ENCODE data around the gene SORCS1.

SORCS1 gene

DNA sequence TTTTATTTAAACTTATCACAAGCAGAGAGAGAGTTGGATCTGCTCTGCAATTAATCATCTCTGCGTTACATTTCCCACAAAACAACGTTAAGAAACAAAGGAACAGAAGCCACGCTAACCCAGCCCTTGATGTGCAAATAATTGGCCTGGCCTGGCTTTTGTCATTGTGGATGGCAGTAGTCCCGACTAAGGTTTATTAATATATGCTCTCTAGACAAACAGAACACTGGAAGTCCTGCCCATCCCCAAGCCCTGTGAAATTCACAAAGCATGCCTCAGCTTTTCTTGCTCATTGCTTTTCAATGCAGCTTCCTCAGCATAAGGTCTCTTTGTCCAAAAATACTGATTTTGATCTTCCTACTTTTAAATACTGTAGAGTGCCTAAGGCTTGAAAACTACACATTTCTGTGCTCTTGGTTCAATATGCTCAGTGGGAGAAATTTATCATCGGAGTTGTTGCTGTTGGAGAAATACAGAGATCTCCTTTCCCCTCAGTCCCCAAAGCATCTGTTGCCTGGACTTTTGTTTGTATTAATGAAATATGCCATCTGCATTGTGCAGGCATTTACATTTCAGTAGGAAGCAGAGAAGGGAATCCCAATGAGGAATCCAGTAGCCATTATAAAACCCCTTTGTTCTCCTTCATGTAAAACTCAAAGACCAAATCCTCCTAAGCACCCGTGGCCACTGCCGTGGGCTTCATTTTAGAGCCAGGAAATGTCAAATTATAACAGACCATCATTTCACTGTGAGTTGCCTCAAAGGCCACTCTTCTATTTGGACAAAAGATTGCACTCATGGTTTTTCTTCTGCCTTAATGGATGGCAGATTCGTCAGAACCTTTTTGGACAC lies 61.1 kb downstream of the SORCS1 start:
- no peak for DNase-seq

DNA sequence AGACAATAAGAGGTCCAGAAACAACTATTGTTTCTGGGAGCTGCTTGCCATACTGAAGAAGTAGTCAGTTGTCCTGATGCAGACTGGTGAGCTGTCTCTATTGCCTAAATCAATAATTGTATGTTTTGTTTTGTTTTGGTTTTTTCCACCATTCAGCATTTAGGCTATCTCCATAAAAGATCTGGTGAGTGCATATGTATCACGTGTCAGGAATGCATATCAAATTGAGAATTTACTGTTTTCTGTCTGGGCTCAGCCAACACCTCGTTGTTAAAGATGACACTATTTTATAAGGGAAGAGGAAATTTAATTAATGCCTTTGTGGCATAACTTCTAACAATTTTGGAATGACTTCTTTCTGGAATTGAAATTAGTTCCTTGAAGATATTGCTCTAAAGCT lies 66.2 kb downstream of the SORCS1 start:
- DNase-seq, result no peak

- DNase-seq, result no peak
These were observed 69.5 kb downstream of the SORCS1 start for GRCh38 chr10:107094824-107095522.

DNA sequence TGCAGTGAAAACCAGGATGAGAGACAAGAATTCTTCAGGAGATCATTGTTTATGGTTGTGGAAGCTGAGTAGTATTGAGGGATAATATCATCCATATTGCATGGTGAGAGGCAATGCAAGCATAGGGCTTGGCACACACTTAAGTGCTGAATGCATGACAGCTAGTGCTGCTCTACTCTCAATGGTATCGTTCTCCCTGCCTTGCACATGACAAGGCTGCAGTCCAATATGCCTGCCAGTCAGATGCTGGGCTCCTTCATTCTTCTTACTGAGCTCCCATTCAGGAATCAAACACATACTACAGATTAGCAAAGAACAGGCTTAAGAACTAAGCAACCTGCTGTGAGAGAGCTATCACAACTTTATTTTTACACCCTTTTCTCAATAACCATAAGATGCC lies 72.2 kb downstream of the SORCS1 start:
- DNase-seq, result no peak

DNA sequence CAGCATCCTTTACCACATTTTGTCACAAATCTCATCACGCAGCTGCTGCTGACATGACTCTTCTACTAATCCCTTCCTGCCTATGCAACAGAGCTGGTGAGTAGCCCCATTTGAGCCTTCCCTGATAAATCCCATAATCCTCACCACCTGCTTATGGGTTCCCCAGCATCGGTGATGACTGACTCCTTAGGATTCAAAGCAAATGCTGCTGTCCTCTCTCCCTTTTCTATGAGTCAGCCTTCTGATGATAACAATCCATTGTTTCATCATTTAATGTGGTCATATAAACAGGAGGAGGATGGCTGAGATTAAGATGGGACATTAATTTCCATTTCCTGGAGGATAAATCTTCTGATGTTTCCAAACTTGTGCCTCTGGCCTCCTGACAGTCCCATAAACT lies 73.4 kb downstream of the SORCS1 start:
- no peak for DNase-seq

DNA sequence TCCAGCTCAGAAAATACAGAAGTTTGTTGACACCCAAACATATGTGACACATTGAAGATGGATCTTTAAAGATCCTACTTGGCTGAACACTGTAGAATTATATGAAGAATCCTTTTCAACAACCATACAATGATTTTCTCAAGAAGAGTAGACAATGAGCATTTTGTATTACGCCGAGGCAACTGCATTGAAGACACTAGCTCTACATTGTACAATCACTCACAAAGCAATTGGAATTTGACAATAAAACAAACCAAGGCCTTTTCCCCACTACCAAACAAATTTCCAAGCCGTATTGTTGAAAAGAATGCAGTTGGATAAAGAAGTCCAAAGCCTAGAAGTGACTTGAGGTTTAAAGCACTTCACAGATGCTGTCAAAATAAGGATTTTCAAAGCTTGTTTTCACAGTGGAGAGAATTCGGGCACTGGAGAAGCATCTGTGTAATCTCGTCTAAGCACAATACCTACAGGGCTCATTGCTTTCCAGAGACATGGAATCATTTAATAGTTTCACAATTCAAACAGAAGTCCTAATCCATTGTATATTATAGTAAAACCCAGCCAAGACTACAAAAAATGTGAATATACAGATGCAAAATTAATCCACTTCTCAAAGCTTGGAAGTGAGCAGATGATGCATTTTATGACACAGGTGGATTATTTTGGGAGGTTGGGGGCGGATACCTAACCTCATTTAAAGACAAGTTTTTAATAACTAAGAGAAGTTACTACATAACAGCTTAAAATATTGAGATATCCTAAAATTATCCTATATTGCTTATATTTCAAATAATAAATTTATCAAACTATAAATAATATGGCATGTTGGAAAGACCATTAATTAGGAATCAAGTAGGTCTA lies 78.6 kb downstream of the SORCS1 start:
- DNase-seq, result no peak

DNA sequence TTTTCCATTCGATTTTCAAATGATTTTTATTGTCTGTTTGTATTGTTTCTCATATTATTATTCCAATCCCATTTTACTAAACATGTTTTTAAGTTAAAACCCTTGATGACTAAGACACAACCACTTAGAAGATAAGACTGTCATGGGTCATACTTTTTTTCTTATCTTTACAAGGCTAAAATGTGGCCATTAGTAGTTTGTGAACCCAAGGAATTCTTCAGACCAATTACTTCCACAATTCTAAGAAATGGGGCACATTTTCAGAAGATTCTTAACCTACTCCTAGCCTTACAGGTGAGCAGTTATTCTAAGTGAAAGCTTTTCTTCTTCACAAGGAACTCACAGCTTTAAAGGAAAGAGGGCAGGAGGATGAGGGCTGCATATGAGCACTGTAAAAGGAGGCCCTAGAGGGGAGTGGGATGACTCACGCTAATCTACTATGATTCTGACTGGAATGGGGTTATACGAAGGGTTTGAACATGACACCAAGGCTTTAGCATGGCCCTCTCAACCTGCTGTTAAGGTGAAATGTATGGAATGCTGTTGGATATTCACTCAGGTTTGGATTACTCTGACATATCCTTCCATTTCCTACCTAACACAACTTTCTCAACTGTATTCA lies 81.0 kb downstream of the SORCS1 start:
- DNase-seq, result no peak

- DNase-seq, result no peak
These were observed 82.9 kb downstream of the SORCS1 start for GRCh38 chr10:107081644-107082043.

- DNase-seq, result no peak
These were observed 89.4 kb downstream of the SORCS1 start for GRCh38 chr10:107075117-107075516.

GRCh38 chr10:107072786-107073185 lies 91.7 kb downstream of the SORCS1 start:
- no peak for DNase-seq

GRCh38 chr10:107072028-107072427 lies 92.5 kb downstream of the SORCS1 start:
- DNase-seq, result no peak

GRCh38 chr10:107071301-107071700 lies 93.2 kb downstream of the SORCS1 start:
- no peak for DNase-seq

- DNase-seq, result no peak
These were observed 96.7 kb downstream of the SORCS1 start for GRCh38 chr10:107067843-107068242.

- no peak for DNase-seq
These were observed 100.4 kb downstream of the SORCS1 start for GRCh38 chr10:107064075-107064474.

- no peak for DNase-seq
These were observed 104.6 kb downstream of the SORCS1 start for GRCh38 chr10:107059872-107060271.

GRCh38 chr10:107059068-107059804 lies 105.3 kb downstream of the SORCS1 start:
- DNase-seq, result no peak

DNA sequence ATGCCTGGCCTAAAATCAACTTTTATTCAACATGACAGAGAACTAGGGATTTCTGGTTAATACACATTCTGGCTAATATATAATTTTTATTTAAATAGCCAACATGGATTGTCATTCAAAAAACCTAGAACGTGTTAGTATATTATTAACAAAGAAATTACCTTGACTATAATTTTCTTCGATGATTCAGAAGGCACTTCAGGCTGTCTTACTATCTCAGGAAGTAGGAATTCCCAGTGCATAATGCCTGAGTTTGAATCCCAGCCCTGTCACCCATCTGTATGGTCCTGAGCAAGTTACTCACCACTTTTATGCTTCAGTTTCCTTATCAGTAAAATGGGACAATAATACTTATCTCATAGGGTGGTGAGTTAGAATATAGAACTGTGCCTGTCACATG lies 106.2 kb downstream of the SORCS1 start:
- DNase-seq, result no peak

GRCh38 chr10:107056182-107056581 lies 108.3 kb downstream of the SORCS1 start:
- no peak for DNase-seq

- no peak for DNase-seq
These were observed 109.9 kb downstream of the SORCS1 start for GRCh38 chr10:107054469-107055156.

- DNase-seq, result no peak
These were observed 112.7 kb downstream of the SORCS1 start for GRCh38 chr10:107051769-107052168.

DNA sequence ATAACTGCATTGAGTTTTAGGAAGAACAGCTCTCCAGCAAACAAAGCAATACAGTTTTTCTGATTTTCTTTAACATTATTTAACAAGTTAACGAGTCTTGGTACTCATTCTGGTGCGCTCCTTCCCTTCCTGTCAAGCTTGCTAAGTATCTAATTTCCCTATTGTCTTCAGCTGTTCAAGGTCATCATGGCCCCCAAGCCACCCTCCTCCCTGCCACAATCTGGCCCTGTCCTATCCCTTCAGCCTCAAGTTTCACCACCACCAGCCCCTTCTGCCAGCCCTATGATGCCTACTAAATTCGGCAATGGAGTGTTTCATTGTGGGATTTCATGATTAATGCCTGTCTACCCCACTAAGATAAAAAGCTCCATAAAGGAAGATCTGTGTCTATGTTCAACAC lies 121.0 kb downstream of the SORCS1 start:
- no peak for DNase-seq
